ENCODE results near the gene PTPRJ. TPM values are rescaled to one million over a fixed set of nuclear protein-coding genes. Genes with fewer than 3 reads are reported as not detected.

Gene PTPRJ
- total and polyA plus RNA-seq, 2 donors (not counting 3 experiments of a cell fraction or from before 2014, with no cell fraction given): 3.1 to 7.7 TPM

GRCh38 chr11:47991266-47991830 lies 11.0 kb downstream of the PTPRJ start:
- BruUV-seq (replicated peaks): no TSS peak
- no peak for TF ChIP-seq FOS (IDR thresholded peaks at IDR 0.05; ENCODE audit: borderline replicate concordance, insufficient read depth, low read length)
- no peak for TF ChIP-seq EZH2 (IDR thresholded peaks at IDR 0.05; ENCODE audit: borderline replicate concordance, low read depth, low read length, severe bottlenecking)
- no peak for TF ChIP-seq POLR2AphosphoS5 (IDR thresholded peaks at IDR 0.05; ENCODE audit: insufficient read depth, low read depth, low read length)
- no peak for TF ChIP-seq MAX (IDR thresholded peaks at IDR 0.05; ENCODE audit: insufficient read depth, insufficient read length)
- no peak for TF ChIP-seq GATA2 (IDR thresholded peaks at IDR 0.05; ENCODE audit: insufficient read depth, insufficient read length, low read depth, low read length)
- no peak for TF ChIP-seq MYC (IDR thresholded peaks at IDR 0.05; ENCODE audit: low read depth, low read length)
- TF ChIP-seq JUN (IDR thresholded peaks at IDR 0.05; ENCODE audit: borderline replicate concordance, insufficient read depth, insufficient read length, low read depth): no peak
- no peaks in the 10 kb centered on the region for H3K9me1 ChIP-seq (replicated peaks; ENCODE audit: control insufficient read depth, extremely low read depth, insufficient read depth, low read length)
- H3K4me1 ChIP-seq (ENCODE audit: control insufficient read depth, extremely low read depth, insufficient read depth, low read length): peaks cover 5% of the 10 kb centered on the region
- no peak overlapping the region for H3K4me3 ChIP-seq (replicated peaks in 1 of 3; ENCODE audit: insufficient read depth in 1 of 3, low read depth in 1 of 3, low read length in 3 of 3)
- no peaks in the 10 kb centered on the region for H3K36me3 ChIP-seq (ENCODE audit: control insufficient read depth in 2 of 2, extremely low read depth in 1 of 2, insufficient read depth in 2 of 2, low read length in 2 of 2)
- dilution Hi-C loops (cut with MboI; ENCODE audit: extremely low pct_ligation_motif_present, low sequenced_read_pairs): no loop called here
- no peaks in the 10 kb centered on the region for H3K79me2 ChIP-seq (ENCODE audit: control insufficient read depth, insufficient read depth, low read length)
- H3K27ac ChIP-seq (ENCODE audit: insufficient read depth, low read depth, low read length): no peak overlapping the region
- intact Hi-C loops (cut with micrococcal nuclease): no loop called here
- no peaks in the 10 kb centered on the region for H3K9me3 ChIP-seq (replicated peaks; ENCODE audit: control insufficient read depth, insufficient read depth, low read length)
- POLR2A ChIA-PET: no interaction called here
- no peak for FAIRE-seq
- CTCF ChIA-PET: no interaction called here
- no peak overlapping the region for H3K9ac ChIP-seq (replicated peaks; ENCODE audit: extremely low read depth, insufficient read depth, low read length)
- no peaks in the 10 kb centered on the region for H3K27me3 ChIP-seq (ENCODE audit: control insufficient read depth in 2 of 2, insufficient read depth in 2 of 2, low read length in 2 of 2)
- H2AFZ ChIP-seq (ENCODE audit: low read depth, low read length): peak overlapping the region; percentile 1
- peak; percentile 33 for DNase-seq (ENCODE audit: low read depth, low spot score)
- H4K20me1 ChIP-seq (replicated peaks; ENCODE audit: control insufficient read depth, extremely low read depth, insufficient read depth, low read length): no peaks in the 10 kb centered on the region
- H3K4me2 ChIP-seq (ENCODE audit: insufficient read depth, low read length): no peak overlapping the region

DNA sequence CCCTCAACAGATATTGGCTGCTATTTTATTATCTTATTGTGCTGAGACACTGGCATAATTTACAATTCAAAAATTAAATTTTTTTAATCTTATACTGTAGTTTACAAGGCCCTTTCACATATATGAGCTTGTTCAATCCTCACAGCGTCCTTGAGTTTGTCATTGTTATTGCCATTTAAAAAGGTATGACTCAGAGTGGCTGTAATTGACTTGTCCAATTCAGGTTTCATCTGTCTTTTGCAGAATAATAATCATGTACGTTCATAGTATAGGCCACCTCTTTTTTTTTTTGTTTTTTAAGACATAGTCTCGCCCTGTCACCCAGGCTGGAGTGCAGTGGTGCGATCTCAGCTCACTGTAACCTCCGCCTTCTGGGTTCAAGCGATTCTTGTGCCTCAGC lies 11.5 kb downstream of the PTPRJ start:
- Histone ChIP-seq H3K9me3 (replicated peaks; ENCODE audit: control insufficient read depth, insufficient read depth, low read length) (no peaks in the 10 kb centered on the region), H3K9me1 (replicated peaks; ENCODE audit: control insufficient read depth, extremely low read depth, insufficient read depth, low read length) (no peaks in the 10 kb centered on the region), H3K36me3 (ENCODE audit: control insufficient read depth in 2 of 2, extremely low read depth in 1 of 2, insufficient read depth in 2 of 2, low read length in 2 of 2) (no peaks in the 10 kb centered on the region), H3K4me2 (ENCODE audit: insufficient read depth, low read length) (no peak overlapping the region), H4K20me1 (replicated peaks; ENCODE audit: control insufficient read depth, extremely low read depth, insufficient read depth, low read length) (no peaks in the 10 kb centered on the region), H3K4me3 (replicated peaks in 1 of 3; ENCODE audit: insufficient read depth in 1 of 3, low read depth in 1 of 3, low read length in 3 of 3) (no peak overlapping the region), H3K79me2 (ENCODE audit: control insufficient read depth, insufficient read depth, low read length) (no peaks in the 10 kb centered on the region), H3K27ac (ENCODE audit: insufficient read depth, low read depth, low read length) (no peak overlapping the region), H3K4me1 (ENCODE audit: control insufficient read depth, extremely low read depth, insufficient read depth, low read length) (peaks cover 5% of the 10 kb centered on the region), H2AFZ (ENCODE audit: low read depth, low read length) (no peak overlapping the region), H3K27me3 (ENCODE audit: control insufficient read depth in 2 of 2, insufficient read depth in 2 of 2, low read length in 2 of 2) (no peaks in the 10 kb centered on the region), H3K9ac (replicated peaks; ENCODE audit: extremely low read depth, insufficient read depth, low read length) (no peak overlapping the region)
- ChIA-PET POLR2A (no interaction called here), CTCF (interaction anchor here (1.1 kb wide), 1 partner anchor 57 kb away, joined by 3 read pairs; no protein-coding TSS in a partner anchor)
- DNase-seq (ENCODE audit: low read depth, low spot score): no peak
- FAIRE-seq: no peak
- TF ChIP-seq POLR2AphosphoS5 (IDR thresholded peaks at IDR 0.05; ENCODE audit: insufficient read depth, low read depth, low read length): no peak
- TF ChIP-seq MAX (IDR thresholded peaks at IDR 0.05; ENCODE audit: insufficient read depth, insufficient read length): no peak
- TF ChIP-seq GATA2 (IDR thresholded peaks at IDR 0.05; ENCODE audit: insufficient read depth, insufficient read length, low read depth, low read length): no peak
- no peak for TF ChIP-seq MYC (IDR thresholded peaks at IDR 0.05; ENCODE audit: low read depth, low read length)
- no peak for TF ChIP-seq JUN (IDR thresholded peaks at IDR 0.05; ENCODE audit: borderline replicate concordance, insufficient read depth, insufficient read length, low read depth)
- TF ChIP-seq POLR2A (IDR thresholded peaks at IDR 0.05; ENCODE audit: low read depth, low read length): no peak
- TF ChIP-seq FOS (IDR thresholded peaks at IDR 0.05; ENCODE audit: borderline replicate concordance, insufficient read depth, low read length): no peak
- no peak for TF ChIP-seq CTCF (IDR thresholded peaks at IDR 0.05; ENCODE audit: extremely low read depth in 1 of 2, insufficient read depth in 1 of 2, low read depth in 1 of 2, low read length in 2 of 2)
- no peak for TF ChIP-seq EZH2 (IDR thresholded peaks at IDR 0.05; ENCODE audit: borderline replicate concordance, low read depth, low read length, severe bottlenecking)
- dilution Hi-C loops (cut with MboI; ENCODE audit: extremely low pct_ligation_motif_present, low sequenced_read_pairs): no loop called here
- BruUV-seq (replicated peaks): no TSS peak
- intact Hi-C loops (cut with micrococcal nuclease): no loop called here

Data from endothelial cell of umbilical vein (primary cell).